Smooth muscle cell (in vitro differentiated cells): ENCODE data around the gene UCHL5. TPM values are rescaled to one million over a fixed set of nuclear protein-coding genes. Genes with fewer than 3 reads are reported as not detected.
A peak's percentile ranks its signal among the peaks of the same experiment; 100 is the strongest.

Experiments
- DNase-seq: peaks from one replicate; lab custom pipeline; 2025; ENCODE audit not compliant: unreplicated experiment; lab: John Stamatoyannopoulos, UW
- H2AFZ ChIP-seq: fragments of 200-600 bp; sonication (generic); 2 replicates; pipeline ENCODE4 v1.6.0; 2016; ENCODE audit warnings: antibody characterized with exemption, low read depth, mild to moderate bottlenecking
- H3F3A ChIP-seq: fragments of 200-600 bp; sonication (generic); 2 replicates; pipeline ENCODE4 v1.6.0; 2017; ENCODE audit warnings: antibody characterized with exemption, low read depth
- H3K27ac ChIP-seq: fragments of 200-600 bp; sonication (generic); 2 replicates; pipeline ENCODE4 v1.5.1; 2016; ENCODE audit warnings: low read depth, mild to moderate bottlenecking
- H3K27me3 ChIP-seq: fragments of 200-600 bp; sonication (generic); 2 replicates; pipeline ENCODE4 v1.6.1; 2016; ENCODE audit warnings: low read depth, mild to moderate bottlenecking
- H3K36me3 ChIP-seq: fragments of 200-600 bp; sonication (generic); 2 replicates; pipeline ENCODE4 v1.5.1; 2016; ENCODE audit warnings: low read depth
- H3K4me1 ChIP-seq: fragments of 200-600 bp; sonication (generic); 2 replicates; pipeline ENCODE4 v1.5.1; 2016; ENCODE audit warnings: low read depth
- H3K4me2 ChIP-seq: fragments of 200-600 bp; sonication (generic); 2 replicates; pipeline ENCODE4 v1.6.0; 2016; ENCODE audit warnings: mild to moderate bottlenecking
- H3K4me3 ChIP-seq: fragments of 200-600 bp; sonication (generic); 2 replicates; pipeline ENCODE4 v1.5.1; 2016; ENCODE audit warnings: mild to moderate bottlenecking
- H3K79me2 ChIP-seq: fragments of 200-600 bp; sonication (generic); 2 replicates; pipeline ENCODE4 v1.6.0; 2016; ENCODE audit warnings: low read depth, mild to moderate bottlenecking
- H3K9ac ChIP-seq: fragments of 200-600 bp; sonication (generic); 2 replicates; pipeline ENCODE4 v1.6.0; 2016; ENCODE audit warnings: low read depth
- H3K9me3 ChIP-seq: fragments of 200-600 bp; sonication (generic); replicated peaks from 2 replicates; pipeline ENCODE4 v1.5.1; 2016; ENCODE audit warnings: low read depth
- H4K20me1 ChIP-seq: fragments of 200-600 bp; sonication (generic); 2 replicates; pipeline ENCODE4 v1.6.0; 2016; ENCODE audit warnings: low read depth
- CTCF ChIP-seq: fragments of 200-600 bp; sonication (generic); IDR thresholded peaks from 2 replicates; pipeline ENCODE4 v1.5.1; 2017; ENCODE audit warnings: borderline replicate concordance, mild to moderate bottlenecking, antibody characterized with exemption; ENCODE audit not compliant: insufficient read depth, poor library complexity, severe bottlenecking
- WGBS: methylation state at CpG from one replicate; pipeline ENCODE4 v1.1.7; 2016; ENCODE audit warnings: low lambda C conversion rate; 5-methylcytosine and 5-hydroxymethylcytosine counted together
- polyA plus RNA-seq: library from polyadenylated mRNA; unstranded; fragments of >200 nt; fragmentation: Nextera tagmentation; extraction: Ambion mirVana; gene quantifications from 2 replicates; pipeline ENCODE4 v1.2.1, GENCODE V29; 2016
- total RNA-seq: library from RNA; depleted of rRNA; stranded (reverse); fragments of >200 nt; gene quantifications from 2 replicates; pipeline ENCODE4 v1.2.3, GENCODE V29; 2014

Gene UCHL5
- total and polyA plus RNA-seq, 2 experiments from 2014 or later = 22.2 to 35.6 TPM

- TF ChIP-seq CTCF = no peak
- no peaks in the 10 kb centered on the region for H3F3A ChIP-seq
- no peak for DNase-seq
- peaks cover 27% of the 10 kb centered on the region for H3K79me2 ChIP-seq
- H4K20me1 ChIP-seq = peaks cover 8% of the 10 kb centered on the region
- no peak overlapping the region for H3K9ac ChIP-seq
- no peaks in the 10 kb centered on the region for H3K4me1 ChIP-seq
- no peak overlapping the region for H3K4me2 ChIP-seq
- no peaks in the 10 kb centered on the region for H3K27me3 ChIP-seq
- H2AFZ ChIP-seq = no peak overlapping the region
- no peak overlapping the region for H3K4me3 ChIP-seq
- H3K9me3 ChIP-seq = no peaks in the 10 kb centered on the region
- WGBS = 88% methylated on average over 1 of the region's 1 CpG
- H3K27ac ChIP-seq = no peak overlapping the region
- no peaks in the 10 kb centered on the region for H3K36me3 ChIP-seq
These were observed 28.9 kb downstream of the UCHL5 start for GRCh38 chr1:193030280-193030679.

GRCh38 chr1:193025218-193025617, 33.9 kb downstream of the UCHL5 start:
- no peak for TF ChIP-seq CTCF
- DNase-seq = no peak
- no peak overlapping the region for H3K4me3 ChIP-seq
- H3K79me2 ChIP-seq = no peaks in the 10 kb centered on the region
- no peak overlapping the region for H3K27ac ChIP-seq
- no peaks in the 10 kb centered on the region for H3K4me1 ChIP-seq
- no peak overlapping the region for H3K4me2 ChIP-seq
- H3K9ac ChIP-seq = no peak overlapping the region
- no peak overlapping the region for H2AFZ ChIP-seq
- no peaks in the 10 kb centered on the region for H3F3A ChIP-seq
- H3K36me3 ChIP-seq = no peaks in the 10 kb centered on the region
- no peaks in the 10 kb centered on the region for H4K20me1 ChIP-seq
- H3K9me3 ChIP-seq = no peaks in the 10 kb centered on the region
- no peaks in the 10 kb centered on the region for H3K27me3 ChIP-seq

GRCh38 chr1:193019442-193020026, 39.6 kb downstream of the UCHL5 start:
- Histone ChIP-seq H3K9me3 (no peaks in the 10 kb centered on the region), H3F3A (no peaks in the 10 kb centered on the region), H3K4me3 (no peak overlapping the region), H3K79me2 (no peaks in the 10 kb centered on the region), H3K27me3 (no peaks in the 10 kb centered on the region), H3K9ac (no peak overlapping the region), H3K4me1 (no peaks in the 10 kb centered on the region), H3K36me3 (no peaks in the 10 kb centered on the region), H2AFZ (no peak overlapping the region), H3K4me2 (no peak overlapping the region), H4K20me1 (no peaks in the 10 kb centered on the region), H3K27ac (no peak overlapping the region)
- DNase-seq = no peak
- TF ChIP-seq CTCF = peak; percentile 55

DNA sequence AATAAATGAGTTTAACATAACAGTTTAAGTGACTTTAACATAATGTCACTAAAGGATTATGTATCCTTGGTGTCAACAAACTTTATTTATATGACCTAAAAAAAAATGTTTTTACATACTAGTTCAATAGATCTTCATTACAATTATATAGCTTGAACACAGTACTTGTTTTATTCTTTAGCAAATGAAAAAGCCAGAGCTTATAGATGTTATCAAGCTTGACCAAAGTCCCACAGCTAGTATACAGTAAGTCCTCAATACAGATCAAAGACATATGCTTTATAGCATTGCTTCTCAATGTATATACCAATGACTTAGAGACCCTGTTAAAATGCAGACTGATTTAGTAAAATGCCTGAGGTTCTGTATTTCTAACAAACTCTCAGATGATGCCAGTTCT, 42.4 kb downstream of the UCHL5 start:
- no peaks in the 10 kb centered on the region for H3K9me3 ChIP-seq
- TF ChIP-seq CTCF = no peak
- no peaks in the 10 kb centered on the region for H3K79me2 ChIP-seq
- no peaks in the 10 kb centered on the region for H4K20me1 ChIP-seq
- no peaks in the 10 kb centered on the region for H3F3A ChIP-seq
- H3K27ac ChIP-seq = no peak overlapping the region
- H2AFZ ChIP-seq = no peak overlapping the region
- H3K9ac ChIP-seq = no peak overlapping the region
- no peak overlapping the region for H3K4me2 ChIP-seq
- H3K4me1 ChIP-seq = no peaks in the 10 kb centered on the region
- H3K36me3 ChIP-seq = no peaks in the 10 kb centered on the region
- no peak overlapping the region for H3K4me3 ChIP-seq
- no peaks in the 10 kb centered on the region for H3K27me3 ChIP-seq
- DNase-seq = no peak
